HCT116 (cell line): ENCODE data around the gene SMYD3. TPM values are rescaled to one million over a fixed set of nuclear protein-coding genes. Genes with fewer than 3 reads are reported as not detected.

ENCODE experiments used
- ATAC-seq: fragments of 200-7000 bp; cut with Tn5 transposase; 2 replicates; pipeline ENCODE4 v1.9.1; 2020; ENCODE audit warnings: mild to moderate bottlenecking, moderate library complexity
- BruUV-seq: library from RNA; stranded (reverse); fragments of 400-500 nt; replicated peaks from 2 replicates; lab custom pipeline; 2021; lab: Mats Ljungman, UMichigan
- CTCF ChIA-PET: fragments of 300-600 bp; sonication (Branson Sonifier 250); formaldehyde crosslinking; loops from one replicate; lab custom pipeline; 2021; ENCODE audit warnings: antibody characterized with exemption; lab: Charles Lee
- POLR2A ChIA-PET: fragments of 300-600, 350-600 bp; sonication (Branson Sonifier 250); formaldehyde crosslinking; loops from one replicate; lab custom pipeline; 2021; ENCODE audit warnings: antibody characterized with exemption; lab: Charles Lee
- RAD21 ChIA-PET, 2 experiments: fragments of 300-600 bp; sonication (Branson Sonifier 250); formaldehyde crosslinking; loops; one replicate each; lab custom pipeline; 2023; ENCODE audit warnings: low total read pairs in 2 of 2; ENCODE audit not compliant: uncharacterized antibody in 2 of 2, unreplicated experiment in 2 of 2, low non-redundant PET in 1 of 2; lab: Charles Lee
- DNase-seq: peaks from one replicate; pipeline ENCODE4 v3.0.0-alpha.2; 2010; ENCODE audit warnings: low read depth, low spot score
- H2AFZ ChIP-seq: fragments of 200-600 bp; shearing (Covaris generic), sonication (generic); 2 replicates; pipeline ENCODE4 v1.6.1; 2017; ENCODE audit warnings: low read depth, mixed run types, mixed read lengths, antibody characterized with exemption, low read length; ENCODE audit not compliant: poor library complexity, severe bottlenecking
- H3K27ac ChIP-seq: 2 replicates; pipeline ENCODE4 v1.5.1; 2012; ENCODE audit warnings: low read depth, low read length
- H3K27me3 ChIP-seq: fragments of 200-600 bp; sonication (generic); 2 replicates; pipeline ENCODE4 v1.6.1; 2016; ENCODE audit warnings: mixed run types, low read length, mixed read lengths; ENCODE audit not compliant: insufficient read depth
- H3K36me3 ChIP-seq, 2 experiments: fragments of 200-500 bp in 1 of 2; fragments of 200-600 bp in 1 of 2; sonication (Bioruptor generic) in 1 of 2; sonication (generic) in 1 of 2; 2 replicates each; pipeline versions ENCODE4 v1.5.1 to v1.6.1; 2014 to 2016; ENCODE audit warnings: low read length in 2 of 2, inconsistent platforms in 1 of 2, mixed read lengths in 1 of 2, mixed run types in 1 of 2; ENCODE audit not compliant: insufficient read depth in 2 of 2, control insufficient read depth in 1 of 2
- H3K4me1 ChIP-seq, 2 experiments: fragments of 200-600 bp in 1 of 2; sonication (generic) in 1 of 2; 2 replicates each; pipeline versions ENCODE4 v1.5.1 to v1.6.1; 2012 to 2017; ENCODE audit warnings: low read length in 2 of 2, inconsistent platforms in 1 of 2, mild to moderate bottlenecking in 1 of 2, mixed read lengths in 1 of 2, mixed run types in 1 of 2, moderate library complexity in 1 of 2; ENCODE audit not compliant: insufficient read depth in 2 of 2, control insufficient read depth in 1 of 2
- H3K4me2 ChIP-seq: fragments of 200-600 bp; sonication (generic); 2 replicates; pipeline ENCODE4 v1.6.1; 2017; ENCODE audit warnings: mixed run types, low read length, mixed read lengths
- H3K4me3 ChIP-seq, 2 experiments: fragments of 200-600 bp in 1 of 2; sonication (generic) in 1 of 2; replicated peaks in 1 of 2; 2 replicates each; pipeline ENCODE4 v1.5.1; 2011 to 2016; ENCODE audit warnings: low read length in 2 of 2, control low read depth in 1 of 2, low read depth in 1 of 2, mild to moderate bottlenecking in 1 of 2, mixed read lengths in 1 of 2, mixed run types in 1 of 2
- H3K79me2 ChIP-seq: fragments of 200-600 bp; sonication (generic); 2 replicates; pipeline ENCODE4 v1.6.1; 2017; ENCODE audit warnings: mild to moderate bottlenecking, mixed run types, low read length, moderate library complexity, mixed read lengths; ENCODE audit not compliant: insufficient read depth
- H3K9ac ChIP-seq: fragments of 200-600 bp; sonication (generic); 2 replicates; pipeline ENCODE4 v1.6.1; 2016; ENCODE audit warnings: low read length, mixed read lengths
- H3K9me2 ChIP-seq: fragments of 200-600 bp; sonication (generic), shearing (Covaris generic); 2 replicates; pipeline ENCODE4 v1.6.1; 2017; ENCODE audit warnings: mixed run types, mild to moderate bottlenecking, moderate library complexity; ENCODE audit not compliant: insufficient read depth
- H3K9me3 ChIP-seq, 2 experiments: fragments of 200-500 bp in 1 of 2; fragments of 200-600 bp in 1 of 2; sonication (Bioruptor generic) in 1 of 2; sonication (generic) in 1 of 2; 2 replicates each; pipeline ENCODE4 v1.6.1; 2014 to 2017; ENCODE audit warnings: low read length in 2 of 2, mixed read lengths in 2 of 2, inconsistent platforms in 1 of 2, low read depth in 1 of 2, mild to moderate bottlenecking in 1 of 2, mixed run types in 1 of 2, moderate library complexity in 1 of 2; ENCODE audit not compliant: control insufficient read depth in 1 of 2, insufficient read depth in 1 of 2
- H4K20me1 ChIP-seq: fragments of 200-600 bp; sonication (generic), shearing (Covaris generic); 2 replicates; pipeline ENCODE4 v1.6.1; 2017; ENCODE audit warnings: mixed run types, mild to moderate bottlenecking, moderate library complexity; ENCODE audit not compliant: insufficient read depth
- CEBPB ChIP-seq: IDR thresholded peaks from 2 replicates; pipeline ENCODE4 v1.6.1; 2012; ENCODE audit warnings: low read depth
- CTCF ChIP-seq, 3 experiments: fragments of 200-600 bp in 1 of 3; sonication (generic) in 1 of 3; IDR thresholded peaks in 2 of 3; conservative IDR thresholded peaks in 1 of 3; 2 replicates each; pipeline ENCODE4 v1.5.1; 2012 to 2017; ENCODE audit warnings: low read depth in 2 of 3, low read length in 2 of 3, antibody characterized with exemption in 1 of 3, borderline replicate concordance in 1 of 3, control low read depth in 1 of 3, mild to moderate bottlenecking in 1 of 3, mixed read lengths in 1 of 3, mixed run types in 1 of 3, moderate library complexity in 1 of 3; ENCODE audit not compliant: insufficient read depth in 1 of 3
- EZH2 ChIP-seq: fragments of 200-600 bp; sonication (generic); IDR thresholded peaks from 2 replicates; pipeline ENCODE4 v1.6.1; 2017; ENCODE audit warnings: antibody characterized with exemption, mixed run types
- JUND ChIP-seq: IDR thresholded peaks from 2 replicates; pipeline ENCODE4 v1.6.1; 2012
- MAX ChIP-seq: IDR thresholded peaks from 2 replicates; pipeline ENCODE4 v1.6.1; 2012
- POLR2A ChIP-seq: IDR thresholded peaks from 2 replicates; pipeline ENCODE4 v1.7.0; 2011; ENCODE audit warnings: borderline replicate concordance; ENCODE audit not compliant: insufficient read depth, insufficient read length; ENCODE audit errors: extremely low read depth
- SIN3A ChIP-seq: IDR thresholded peaks from 2 replicates; pipeline ENCODE4 v1.6.1; 2012; ENCODE audit warnings: low read depth
- SRF ChIP-seq: IDR thresholded peaks from 2 replicates; pipeline ENCODE4 v1.6.1; 2012; ENCODE audit warnings: low read depth
- TCF7L2 ChIP-seq: IDR thresholded peaks from 2 replicates; pipeline ENCODE4 v1.7.0; 2011; ENCODE audit warnings: borderline replicate concordance, inconsistent platforms; ENCODE audit not compliant: insufficient read depth, insufficient read length; ENCODE audit errors: extremely low read depth
- ZBTB33 ChIP-seq: IDR thresholded peaks from 2 replicates; pipeline ENCODE4 v1.6.1; 2011; ENCODE audit warnings: mild to moderate bottlenecking, low read length, moderate library complexity; ENCODE audit not compliant: insufficient replicate concordance; ENCODE audit errors: extremely low read depth
- ZFX ChIP-seq: fragments of 450-650 bp; IDR thresholded peaks from 2 replicates; pipeline ENCODE4 v1.6.1; 2017
- intact Hi-C: fragments of 100-400 bp; cut with micrococcal nuclease; formaldehyde crosslinking; loops from 2 replicates; pipeline ENCODE4 v1.10.0; 2022
- total RNA-seq: library from RNA; stranded (reverse); gene quantifications from one replicate; pipeline ENCODE4 v1.2.1, GENCODE V29; 2021; ENCODE audit not compliant: unreplicated experiment
- TF ChIP-seq, protein P1 (sequence below): IDR thresholded peaks from 2 replicates; pipeline ENCODE4 v1.6.1; 2012

SMYD3 gene
- total RNA-seq, 1 experiment from 2014 or later: 33.6 TPM

DNA sequence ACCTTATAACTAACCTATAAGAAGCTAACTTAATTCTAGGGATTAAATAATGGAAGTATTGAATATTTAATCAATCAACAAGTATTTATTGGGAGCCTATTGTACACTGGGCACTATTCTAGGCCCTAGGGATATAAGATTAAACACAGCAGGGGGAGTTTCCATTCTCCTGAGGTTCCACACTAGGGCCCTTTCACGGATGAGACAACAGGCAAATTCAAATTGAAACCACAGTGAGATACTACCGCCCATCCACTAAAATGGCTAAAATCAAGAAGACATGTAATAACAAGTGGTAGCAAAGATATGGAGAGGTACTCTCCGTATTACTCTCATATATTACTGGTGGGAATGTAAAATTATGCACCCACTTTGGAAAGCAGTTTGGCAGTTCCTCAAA lies 677.9 kb downstream of the SMYD3 start (continued):
- TF ChIP-seq CTCF (IDR thresholded peaks at IDR 0.05 in 2 of 3, conservative IDR thresholded peaks at IDR 0.05 in 1 of 3; ENCODE audit: borderline replicate concordance in 1 of 3, insufficient read depth in 1 of 3, low read depth in 2 of 3, low read length in 2 of 3) (no peak), MAX (no peak), SIN3A (no peak), ZFX (no peak), TCF7L2 (no peak), SRF (no peak), CEBPB (no peak), POLR2A (no peak), ZBTB33 (no peak), EZH2 (no peak)

DNA sequence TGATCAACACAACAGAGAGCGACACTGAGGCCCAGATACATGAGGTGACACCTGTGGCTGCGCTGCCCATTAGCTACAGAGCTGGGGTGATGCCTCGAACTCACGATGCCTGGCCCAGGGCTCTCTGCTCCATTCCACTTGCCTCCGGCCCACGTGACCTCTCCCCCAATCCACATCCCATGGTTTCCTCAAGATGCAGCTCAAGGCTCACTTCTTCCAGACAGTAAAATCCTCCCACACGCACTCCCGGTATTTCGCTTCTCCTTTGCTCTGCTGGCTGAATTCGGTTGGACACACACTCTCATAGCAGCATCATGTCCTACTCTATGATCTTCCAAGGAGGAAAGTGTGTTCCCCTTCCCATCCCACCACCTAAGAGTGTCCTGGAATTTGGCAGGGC lies 679.8 kb downstream of the SMYD3 start:
- Histone ChIP-seq H3K4me1 (peaks cover 2 to 17% of the 10 kb centered on the region in 2 experiments; a peak in 3 of 4 replicates), H3K9me3 (no peaks in the 10 kb centered on the region), H3K27me3 (no peaks in the 10 kb centered on the region), H3K9me2 (no peaks in the 10 kb centered on the region), H3K36me3 (no peaks in the 10 kb centered on the region), H2AFZ (no peak overlapping the region), H3K4me3 (no peak overlapping the region), H4K20me1 (no peaks in the 10 kb centered on the region), H3K27ac (no peak overlapping the region), H3K79me2 (no peaks in the 10 kb centered on the region), H3K4me2 (no peak overlapping the region), H3K9ac (no peak overlapping the region)
- ChIA-PET RAD21 (no interaction called here), CTCF (no interaction called here), POLR2A (no interaction called here)
- intact Hi-C loops: no loop called here
- TF ChIP-seq JUND (no peak), TCF7L2 (no peak), MAX (no peak), CEBPB (no peak)
- TF ChIP-seq, protein P1, sequence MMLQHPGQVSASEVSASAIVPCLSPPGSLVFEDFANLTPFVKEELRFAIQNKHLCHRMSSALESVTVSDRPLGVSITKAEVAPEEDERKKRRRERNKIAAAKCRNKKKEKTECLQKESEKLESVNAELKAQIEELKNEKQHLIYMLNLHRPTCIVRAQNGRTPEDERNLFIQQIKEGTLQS: no peak
- no peak for ATAC-seq
- no peak for DNase-seq
- no TSS peak for BruUV-seq
